ENCODE measurements around the gene SLBP.

SLBP gene

GRCh38 chr4:1712216-1713002, at the start of gene SLBP:
Gene SLBP (minus strand): TSS chr4:1712319. CDS start chr4:1712188, 131 bp downstream.
- TF ChIP-seq CTCF (IDR thresholded peaks at IDR 0.05): no peak

GRCh38 chr4:1761130-1761689, 49.1 kb upstream of the SLBP start:
- TF ChIP-seq CTCF (IDR thresholded peaks at IDR 0.05): no peak

GRCh38 chr4:1760521-1761071, 48.5 kb upstream of the SLBP start:
- no peak for TF ChIP-seq CTCF (IDR thresholded peaks at IDR 0.05)

- no peak for TF ChIP-seq CTCF (IDR thresholded peaks at IDR 0.05)
Measured at GRCh38 chr4:1759818-1760223, 47.7 kb upstream of the SLBP start.

GRCh38 chr4:1759170-1759817, 47.2 kb upstream of the SLBP start:
- no peak for TF ChIP-seq CTCF (IDR thresholded peaks at IDR 0.05)

GRCh38 chr4:1758306-1759121, 46.4 kb upstream of the SLBP start:
- no peak for TF ChIP-seq CTCF (IDR thresholded peaks at IDR 0.05)

GRCh38 chr4:1757836-1758235, 45.7 kb upstream of the SLBP start:
- TF ChIP-seq CTCF (IDR thresholded peaks at IDR 0.05): no peak
